Mucosa of gallbladder (tissue), 1 donor: ENCODE results near the gene ALKBH2. TPM values are rescaled to one million over a fixed set of nuclear protein-coding genes. Genes with fewer than 3 reads are reported as not detected.

ENCODE experiments used
- total RNA-seq: library from RNA; stranded (reverse); gene quantifications from one replicate; pipeline ENCODE4 v1.2.1, GENCODE V29; 2021
- donor health status: DM: no; HTN: no; CAD: no.

ALKBH2 gene
- total RNA-seq, 1 donor from 2014 or later, result 8.3 TPM

Other genes with a start within 250 kb of the ALKBH2 start
- gene SSH1, start 235.9 kb downstream of the ALKBH2 start, total RNA-seq, result 60.1 TPM
- not detected for gene DAO, start 213.4 kb downstream of the ALKBH2 start, total RNA-seq
- gene SVOP, start 72.4 kb downstream of the ALKBH2 start, total RNA-seq, result 0.03 TPM
- gene USP30, start 40.9 kb downstream of the ALKBH2 start, total RNA-seq, result 20.4 TPM
- gene UNG, start 4.1 kb upstream of the ALKBH2 start, total RNA-seq, result 30.8 TPM
- gene ACACB, start 23.1 kb upstream of the ALKBH2 start, total RNA-seq, result 56.9 TPM
- gene FOXN4, start 215.8 kb upstream of the ALKBH2 start, total RNA-seq, result not detected